Neural cell (in vitro differentiated cells): ENCODE results near the gene DERA.

Experiments used
- CTCF ChIP-seq: fragments of 450-650 bp; IDR thresholded peaks from 2 replicates; pipeline ENCODE4 v1.5.1; 2014; ENCODE audit warnings: antibody characterized with exemption, mild to moderate bottlenecking, moderate library complexity; ENCODE audit not compliant: poor library complexity, severe bottlenecking
- EP300 ChIP-seq: fragments of 450-650 bp; conservative IDR thresholded peaks from 2 replicates; pipeline ENCODE4 v1.6.1; 2014; ENCODE audit warnings: antibody characterized with exemption, mild to moderate bottlenecking, moderate library complexity; ENCODE audit not compliant: poor library complexity, severe bottlenecking
- EZH2 ChIP-seq: fragments of 200-600, 300-800 bp; shearing (Covaris generic), sonication (generic); IDR thresholded peaks from 2 replicates; pipeline ENCODE4 v1.6.1; 2014; ENCODE audit warnings: antibody characterized with exemption, low read length, borderline replicate concordance, mild to moderate bottlenecking; ENCODE audit not compliant: insufficient read depth, poor library complexity, severe bottlenecking
- MXI1 ChIP-seq: fragments of 450-650 bp; conservative IDR thresholded peaks from 2 replicates; pipeline ENCODE4 v1.6.1; 2014; ENCODE audit warnings: antibody characterized with exemption, mild to moderate bottlenecking; ENCODE audit not compliant: poor library complexity, severe bottlenecking
- POLR2AphosphoS5 ChIP-seq: IDR thresholded peaks from 2 replicates; pipeline ENCODE4 v1.6.1; 2012
- RAD21 ChIP-seq: fragments of 450-650 bp; conservative IDR thresholded peaks from 2 replicates; pipeline ENCODE4 v1.6.1; 2014; ENCODE audit warnings: antibody characterized with exemption, mild to moderate bottlenecking, moderate library complexity
- REST ChIP-seq: IDR thresholded peaks from 2 replicates; pipeline ENCODE4 v1.6.1; 2012; ENCODE audit warnings: borderline replicate concordance
- SMC3 ChIP-seq: fragments of 450-650 bp; conservative IDR thresholded peaks from 2 replicates; pipeline ENCODE4 v1.6.1; 2014; ENCODE audit warnings: antibody characterized with exemption, mild to moderate bottlenecking, moderate library complexity; ENCODE audit not compliant: poor library complexity
- TAF1 ChIP-seq: IDR thresholded peaks from 2 replicates; pipeline ENCODE4 v1.6.1; 2012; ENCODE audit warnings: low read depth

- TF ChIP-seq CTCF (no peak), POLR2AphosphoS5 (no peak), EZH2 (no peak), SMC3 (no peak), EP300 (no peak), RAD21 (no peak), MXI1 (no peak), TAF1 (no peak), REST (no peak)
Measured at GRCh38 chr12:15988983-15989755, 78.0 kb downstream of the DERA start.
